Sigmoid colon (tissue), 4 donors: ENCODE measurements around the gene SARNP.

ENCODE experiments used
- EP300 ChIP-seq, 4 donors: sonication (generic); formaldehyde crosslinking; IDR thresholded peaks; one replicate each; pipeline ENCODE4 v1.6.1; 2017; ENCODE audit warnings: antibody characterized with exemption in 4 of 4
- POLR2A ChIP-seq, 2 donors: fragments of 450-650 bp; IDR thresholded peaks; one replicate each; pipeline ENCODE4 v1.6.1; 2016; ENCODE audit warnings: antibody characterized with exemption in 2 of 2, mild to moderate bottlenecking in 2 of 2, moderate library complexity in 2 of 2
- TF ChIP-seq, protein P1 (sequence below), 4 experiments: fragments of 450-650 bp in 3 of 4; fragments of 200-600 bp in 1 of 4; IDR thresholded peaks; one replicate each; pipeline ENCODE4 v1.5.1; 2016 to 2019; ENCODE audit warnings: antibody characterized with exemption in 4 of 4, mild to moderate bottlenecking in 3 of 4, moderate library complexity in 2 of 4

DNA sequence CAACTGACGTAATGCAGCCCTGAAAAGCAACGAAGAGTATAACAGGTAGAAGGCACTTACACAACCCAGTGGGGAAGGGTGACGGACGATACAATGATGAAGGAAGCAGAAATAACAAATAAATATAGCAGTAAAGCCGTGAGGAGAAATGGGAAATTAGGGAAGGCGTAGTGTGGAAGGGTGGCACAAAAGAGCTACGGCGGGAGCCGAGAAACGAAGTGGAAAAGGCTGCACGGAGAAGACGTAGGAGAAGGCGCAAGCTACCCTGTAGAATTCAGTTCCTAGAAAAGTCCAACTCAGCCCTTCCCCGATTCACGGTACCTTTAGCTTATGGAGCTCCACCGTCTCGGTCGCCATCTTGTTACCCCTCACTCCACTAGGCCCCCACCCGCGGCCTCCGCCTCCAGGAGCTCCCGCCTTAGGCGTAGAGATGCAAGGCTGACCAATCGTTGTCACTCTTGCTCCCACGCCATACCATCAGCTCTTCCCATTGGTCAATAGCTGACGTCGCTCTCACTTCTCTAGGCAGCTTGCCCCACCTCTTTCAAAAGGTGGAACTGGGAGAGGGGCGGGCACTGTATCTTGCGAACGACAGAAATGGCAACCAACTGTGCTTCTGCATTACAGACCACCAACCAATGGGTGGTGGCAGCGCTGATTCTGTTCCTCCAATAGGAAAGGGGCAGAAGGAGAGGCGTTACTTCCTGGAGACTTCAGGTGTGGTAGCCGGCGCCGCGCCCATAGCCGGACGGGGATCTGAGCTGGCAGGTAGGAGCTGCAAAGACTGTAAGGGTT is at the start of gene SARNP, which contains the start of gene ORMDL2:
- TF ChIP-seq, protein P1, sequence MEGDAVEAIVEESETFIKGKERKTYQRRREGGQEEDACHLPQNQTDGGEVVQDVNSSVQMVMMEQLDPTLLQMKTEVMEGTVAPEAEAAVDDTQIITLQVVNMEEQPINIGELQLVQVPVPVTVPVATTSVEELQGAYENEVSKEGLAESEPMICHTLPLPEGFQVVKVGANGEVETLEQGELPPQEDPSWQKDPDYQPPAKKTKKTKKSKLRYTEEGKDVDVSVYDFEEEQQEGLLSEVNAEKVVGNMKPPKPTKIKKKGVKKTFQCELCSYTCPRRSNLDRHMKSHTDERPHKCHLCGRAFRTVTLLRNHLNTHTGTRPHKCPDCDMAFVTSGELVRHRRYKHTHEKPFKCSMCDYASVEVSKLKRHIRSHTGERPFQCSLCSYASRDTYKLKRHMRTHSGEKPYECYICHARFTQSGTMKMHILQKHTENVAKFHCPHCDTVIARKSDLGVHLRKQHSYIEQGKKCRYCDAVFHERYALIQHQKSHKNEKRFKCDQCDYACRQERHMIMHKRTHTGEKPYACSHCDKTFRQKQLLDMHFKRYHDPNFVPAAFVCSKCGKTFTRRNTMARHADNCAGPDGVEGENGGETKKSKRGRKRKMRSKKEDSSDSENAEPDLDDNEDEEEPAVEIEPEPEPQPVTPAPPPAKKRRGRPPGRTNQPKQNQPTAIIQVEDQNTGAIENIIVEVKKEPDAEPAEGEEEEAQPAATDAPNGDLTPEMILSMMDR (IDR thresholded peaks at IDR 0.05) = no peak
- peak; percentile 65 to 73 for TF ChIP-seq POLR2A (IDR thresholded peaks at IDR 0.05)
- TF ChIP-seq EP300 (IDR thresholded peaks at IDR 0.05) = no peak
